MM.1S (cell line): ENCODE data around the gene LLGL1.

Source experiments
- EZH2 ChIP-seq: fragments of 300-600 bp; sonication (generic); optimal IDR thresholded peaks from 2 replicates; pipeline ENCODE3; 2017; ENCODE audit warnings: low read depth, mild to moderate bottlenecking, antibody characterized with exemption, low read length, mixed read lengths
- EZH2phosphoT487 ChIP-seq: fragments of 300-600 bp; sonication (generic); IDR thresholded peaks from 2 replicates; pipeline ENCODE4 v1.6.1; 2018; ENCODE audit warnings: antibody characterized with exemption, low read length
- TF ChIP-seq, protein P1 (sequence below): fragments of 300-600 bp; sonication (generic); IDR thresholded peaks from 2 replicates; pipeline ENCODE4 v1.5.1; 2016; ENCODE audit warnings: antibody characterized with exemption, low read length, mixed read lengths

DNA sequence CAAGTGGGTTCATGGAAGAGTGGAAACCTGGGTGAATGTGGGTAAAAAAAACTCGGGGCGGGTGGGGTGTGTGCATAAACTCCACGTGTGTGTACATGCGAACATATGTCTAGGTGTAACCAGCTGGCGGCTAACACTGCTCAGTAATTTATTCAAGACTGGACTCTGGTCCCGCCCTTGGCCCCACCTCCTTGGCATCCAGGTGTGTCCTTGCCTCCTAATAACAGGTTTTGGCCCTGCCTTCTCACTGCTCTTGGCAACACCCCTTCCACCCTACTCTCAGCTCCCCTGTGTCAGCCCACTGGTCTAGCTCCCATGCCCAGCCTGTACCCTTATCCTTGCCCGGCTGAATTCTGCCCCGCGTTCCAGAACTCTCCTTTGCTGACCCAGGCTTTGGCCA, 24.8 kb downstream of the LLGL1 start:
- TF ChIP-seq, protein P1, sequence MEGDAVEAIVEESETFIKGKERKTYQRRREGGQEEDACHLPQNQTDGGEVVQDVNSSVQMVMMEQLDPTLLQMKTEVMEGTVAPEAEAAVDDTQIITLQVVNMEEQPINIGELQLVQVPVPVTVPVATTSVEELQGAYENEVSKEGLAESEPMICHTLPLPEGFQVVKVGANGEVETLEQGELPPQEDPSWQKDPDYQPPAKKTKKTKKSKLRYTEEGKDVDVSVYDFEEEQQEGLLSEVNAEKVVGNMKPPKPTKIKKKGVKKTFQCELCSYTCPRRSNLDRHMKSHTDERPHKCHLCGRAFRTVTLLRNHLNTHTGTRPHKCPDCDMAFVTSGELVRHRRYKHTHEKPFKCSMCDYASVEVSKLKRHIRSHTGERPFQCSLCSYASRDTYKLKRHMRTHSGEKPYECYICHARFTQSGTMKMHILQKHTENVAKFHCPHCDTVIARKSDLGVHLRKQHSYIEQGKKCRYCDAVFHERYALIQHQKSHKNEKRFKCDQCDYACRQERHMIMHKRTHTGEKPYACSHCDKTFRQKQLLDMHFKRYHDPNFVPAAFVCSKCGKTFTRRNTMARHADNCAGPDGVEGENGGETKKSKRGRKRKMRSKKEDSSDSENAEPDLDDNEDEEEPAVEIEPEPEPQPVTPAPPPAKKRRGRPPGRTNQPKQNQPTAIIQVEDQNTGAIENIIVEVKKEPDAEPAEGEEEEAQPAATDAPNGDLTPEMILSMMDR: no peak
- TF ChIP-seq EZH2phosphoT487: no peak
- no peak for TF ChIP-seq EZH2
